ENCODE data around the gene ZNF629. TPM values are rescaled to one million over a fixed set of nuclear protein-coding genes. Genes with fewer than 3 reads are reported as not detected.

Gene ZNF629
- total RNA-seq, 1 donor from 2014 or later = 4.2 TPM

- FAIRE-seq (no peak), DNase-seq (ENCODE audit: low read depth) (no peak)
- Histone ChIP-seq H3K36me3 (ENCODE audit: control insufficient read depth, insufficient read depth, low read length) (no peaks in the 10 kb centered on the region), H3K4me3 (ENCODE audit: low read depth, low read length) (no peak overlapping the region), H3K27me3 (ENCODE audit: control insufficient read depth, insufficient read depth, low read length) (no peaks in the 10 kb centered on the region)
- no peak for TF ChIP-seq CTCF (IDR thresholded peaks at IDR 0.05; ENCODE audit: insufficient read depth, low read length, severe bottlenecking)
These were observed 6.6 kb upstream of the ZNF629 start for GRCh38 chr16:30793508-30794069.

GRCh38 chr16:30787613-30788378 is 791 bp upstream of the ZNF629 start:
- no peak for TF ChIP-seq CTCF (IDR thresholded peaks at IDR 0.05; ENCODE audit: insufficient read depth, low read length, severe bottlenecking)
- H3K27me3 ChIP-seq (ENCODE audit: control insufficient read depth, insufficient read depth, low read length) = no peaks in the 10 kb centered on the region
- DNase-seq (ENCODE audit: low read depth) = no peak
- H3K4me3 ChIP-seq (ENCODE audit: low read depth, low read length) = peak overlapping the region; percentile 89
- FAIRE-seq = no peak
- peaks cover 3% of the 10 kb centered on the region for H3K36me3 ChIP-seq (ENCODE audit: control insufficient read depth, insufficient read depth, low read length)

- H3K4me3 ChIP-seq (ENCODE audit: low read depth, low read length) = peak overlapping the region; percentile 89
- DNase-seq (ENCODE audit: low read depth) = no peak
- FAIRE-seq = no peak
- H3K27me3 ChIP-seq (ENCODE audit: control insufficient read depth, insufficient read depth, low read length) = no peaks in the 10 kb centered on the region
- peaks cover 13% of the 10 kb centered on the region for H3K36me3 ChIP-seq (ENCODE audit: control insufficient read depth, insufficient read depth, low read length)
- TF ChIP-seq CTCF (IDR thresholded peaks at IDR 0.05; ENCODE audit: insufficient read depth, low read length, severe bottlenecking) = no peak
These were observed 680 bp downstream of the ZNF629 start for GRCh38 chr16:30786115-30786935.

- Histone ChIP-seq H3K4me3 (ENCODE audit: low read depth, low read length) (peak overlapping the region; percentile 89), H3K27me3 (ENCODE audit: control insufficient read depth, insufficient read depth, low read length) (no peaks in the 10 kb centered on the region), H3K36me3 (ENCODE audit: control insufficient read depth, insufficient read depth, low read length) (peaks cover 13% of the 10 kb centered on the region)
- peak; percentile 75 for FAIRE-seq
- TF ChIP-seq CTCF (IDR thresholded peaks at IDR 0.05; ENCODE audit: insufficient read depth, low read length, severe bottlenecking) = no peak
- DNase-seq (ENCODE audit: low read depth) = no peak
These were observed 1.6 kb downstream of the ZNF629 start for GRCh38 chr16:30785126-30786106.

- no peak for DNase-seq (ENCODE audit: low read depth)
- no peak for TF ChIP-seq CTCF (IDR thresholded peaks at IDR 0.05; ENCODE audit: insufficient read depth, low read length, severe bottlenecking)
- Histone ChIP-seq H3K4me3 (ENCODE audit: low read depth, low read length) (no peak overlapping the region), H3K27me3 (ENCODE audit: control insufficient read depth, insufficient read depth, low read length) (no peaks in the 10 kb centered on the region), H3K36me3 (ENCODE audit: control insufficient read depth, insufficient read depth, low read length) (peaks cover 13% of the 10 kb centered on the region)
- FAIRE-seq = no peak
These were observed 2.8 kb downstream of the ZNF629 start for GRCh38 chr16:30784215-30784614.

All from bronchial epithelial cell (primary cell).